HepG2 (cell line): ENCODE measurements around the gene LRSAM1. TPM values are rescaled to one million over a fixed set of nuclear protein-coding genes. Genes with fewer than 3 reads are reported as not detected.

Experiments
- ATF7 ChIP-seq, 2 experiments: fragments of 450-650 bp in 1 of 2; sonication (generic) in 1 of 2; formaldehyde crosslinking in 1 of 2; IDR thresholded peaks; 2 replicates each; pipeline versions ENCODE4 v1.4.0 to v1.6.1; 2016 to 2020; ENCODE audit warnings: antibody characterized with exemption in 1 of 2, mild to moderate bottlenecking in 1 of 2, missing genetic modification reagents in 1 of 2
- DZIP1 ChIP-seq: sonication (generic); formaldehyde crosslinking; IDR thresholded peaks from 2 replicates; pipeline ENCODE4 v1.5.0; 2020; ENCODE audit warnings: mild to moderate bottlenecking, missing genetic modification reagents
- IKZF1 ChIP-seq: fragments of 450-650 bp; IDR thresholded peaks from 2 replicates; pipeline ENCODE4 v1.7.1; 2016
- SMAD1 ChIP-seq: sonication (generic); formaldehyde crosslinking; IDR thresholded peaks from 2 replicates; pipeline ENCODE4 v1.4.0; 2020; ENCODE audit warnings: missing genetic modification reagents, low read depth, mild to moderate bottlenecking, borderline replicate concordance
- STAT6 ChIP-seq: sonication (generic); formaldehyde crosslinking; IDR thresholded peaks from 2 replicates; pipeline ENCODE4 v1.4.0; 2020; ENCODE audit warnings: missing genetic modification reagents, mild to moderate bottlenecking, borderline replicate concordance
- TGIF2 ChIP-seq: IDR thresholded peaks from 2 replicates; pipeline ENCODE4 v1.6.1; 2016; ENCODE audit warnings: control low read depth, missing compliant biosample characterization
- ZBTB42 ChIP-seq: sonication (generic); formaldehyde crosslinking; IDR thresholded peaks from 2 replicates; pipeline ENCODE4 v1.5.0; 2020; ENCODE audit warnings: mild to moderate bottlenecking, missing genetic modification reagents
- polyA plus RNA-seq, 8 experiments: library from polyadenylated mRNA; depleted of rRNA in 3 of 8; stranded (reverse) in 7 of 8; unstranded in 1 of 8; fragments of >200 nt; fragmentation: Illumina TruSeq in 4 of 8; extraction: Trizol in 4 of 8; gene quantifications; 2 replicates each; pipeline versions ENCODE4 v1.2.1 to v1.2.3, GENCODE V29; 2011 to 2016; ENCODE audit warnings: low read depth in 4 of 8, missing spikeins in 1 of 8, mixed read lengths in 1 of 8; ENCODE audit not compliant: insufficient read depth in 1 of 8
- total RNA-seq, 5 experiments: library from RNA; depleted of rRNA; stranded (reverse); fragments of >200 nt; fragmentation: Illumina TruSeq; extraction: Trizol; gene quantifications; 2 replicates each; pipeline ENCODE4 v1.2.3, GENCODE V29; 2016; ENCODE audit warnings: low read depth in 1 of 5
- TF ChIP-seq, protein P1 (sequence below): IDR thresholded peaks from 2 replicates; pipeline ENCODE4 v1.6.1; 2016; ENCODE audit warnings: low read depth, borderline replicate concordance
- TF ChIP-seq, protein P2 (sequence below): IDR thresholded peaks from 2 replicates; pipeline ENCODE4 v1.6.1; 2016; ENCODE audit warnings: mild to moderate bottlenecking
- TF ChIP-seq, protein P3 (sequence below): IDR thresholded peaks from 2 replicates; pipeline ENCODE4 v1.6.1; 2016; ENCODE audit warnings: missing compliant biosample characterization, missing genetic modification reagents, borderline replicate concordance
- TF ChIP-seq, protein P4 (sequence below): sonication (generic); formaldehyde crosslinking; IDR thresholded peaks from 2 replicates; pipeline ENCODE4 v1.5.0; 2020; ENCODE audit warnings: missing genetic modification reagents, mild to moderate bottlenecking, borderline replicate concordance
- TF ChIP-seq, protein P5 (sequence below): sonication (generic); formaldehyde crosslinking; IDR thresholded peaks from 2 replicates; pipeline ENCODE4 v1.4.0; 2020; ENCODE audit warnings: low read depth, mild to moderate bottlenecking, missing genetic modification reagents
- TF ChIP-seq, protein P6 (sequence below): sonication (generic); formaldehyde crosslinking; IDR thresholded peaks from 2 replicates; pipeline ENCODE4 v1.4.0; 2020; ENCODE audit warnings: missing genetic modification reagents

The LRSAM1 gene
- total and polyA plus RNA-seq, 2 of the 13 experiments (the other 11 are each of a cell fraction or from before 2014, with no cell fraction given): 8.7 to 10.2 TPM

DNA sequence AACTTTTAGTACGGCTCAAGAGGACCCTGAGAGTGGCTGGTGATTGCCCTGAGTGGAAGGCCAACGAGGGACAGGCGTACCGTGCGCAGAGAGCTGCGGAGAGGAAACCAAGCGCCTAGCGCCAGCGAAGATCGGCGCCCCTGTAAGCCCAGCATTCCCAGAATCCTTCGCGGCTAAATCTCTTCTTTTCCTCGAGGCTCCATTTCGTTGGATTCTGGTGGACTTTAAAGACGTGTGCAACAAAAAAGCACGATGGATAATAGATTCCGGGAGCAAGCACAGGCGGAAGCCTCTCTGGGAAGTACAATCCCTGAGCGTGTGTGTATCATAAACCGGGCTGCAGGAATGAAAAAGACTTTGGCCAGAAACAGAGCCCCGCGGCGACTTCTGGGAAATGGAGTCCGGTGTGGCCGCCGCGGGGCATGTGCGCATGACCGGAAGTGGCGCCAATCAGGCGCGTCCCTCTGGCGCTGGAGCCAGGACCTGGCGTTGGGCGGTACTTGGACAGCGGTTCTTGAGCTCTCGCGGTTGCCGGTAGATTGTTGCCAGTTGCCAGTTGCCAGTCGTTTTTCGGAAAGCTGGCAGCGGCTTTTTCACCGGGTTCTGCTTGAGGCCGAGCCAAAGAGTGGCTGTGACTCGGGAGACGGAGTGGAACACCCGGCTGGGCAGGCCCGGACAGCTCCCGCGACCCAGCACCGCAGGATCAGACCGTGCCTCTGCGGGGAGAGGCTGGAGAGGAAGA lies 27.2 kb upstream of the LRSAM1 start, which contains the start of gene ZNF79 (continued):
- TF ChIP-seq DZIP1: no peak
- TF ChIP-seq SMAD1 (CRISPR knock-in tag): no peak
- TF ChIP-seq IKZF1: no peak
- TF ChIP-seq, protein P1, sequence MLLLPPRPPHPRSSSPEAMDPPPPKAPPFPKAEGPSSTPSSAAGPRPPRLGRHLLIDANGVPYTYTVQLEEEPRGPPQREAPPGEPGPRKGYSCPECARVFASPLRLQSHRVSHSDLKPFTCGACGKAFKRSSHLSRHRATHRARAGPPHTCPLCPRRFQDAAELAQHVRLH: peak; percentile 47; the same call in 1 of the 2 replicates
- no peak for TF ChIP-seq ZBTB42 (CRISPR knock-in tag)
- no peak for TF ChIP-seq ATF7 (IDR thresholded peaks at IDR 0.05)
- 0 out of 2 replicates have a peak, but pooled peaks have one; percentile 20 for TF ChIP-seq ATF7 (CRISPR knock-in tag; IDR thresholded peaks at IDR 0.05)
- TF ChIP-seq, protein P2, sequence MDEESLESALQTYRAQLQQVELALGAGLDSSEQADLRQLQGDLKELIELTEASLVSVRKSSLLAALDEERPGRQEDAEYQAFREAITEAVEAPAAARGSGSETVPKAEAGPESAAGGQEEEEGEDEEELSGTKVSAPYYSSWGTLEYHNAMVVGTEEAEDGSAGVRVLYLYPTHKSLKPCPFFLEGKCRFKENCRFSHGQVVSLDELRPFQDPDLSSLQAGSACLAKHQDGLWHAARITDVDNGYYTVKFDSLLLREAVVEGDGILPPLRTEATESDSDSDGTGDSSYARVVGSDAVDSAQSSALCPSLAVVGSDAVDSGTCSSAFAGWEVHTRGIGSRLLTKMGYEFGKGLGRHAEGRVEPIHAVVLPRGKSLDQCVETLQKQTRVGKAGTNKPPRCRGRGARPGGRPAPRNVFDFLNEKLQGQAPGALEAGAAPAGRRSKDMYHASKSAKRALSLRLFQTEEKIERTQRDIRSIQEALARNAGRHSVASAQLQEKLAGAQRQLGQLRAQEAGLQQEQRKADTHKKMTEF: peak; percentile 86
- TF ChIP-seq, protein P3, sequence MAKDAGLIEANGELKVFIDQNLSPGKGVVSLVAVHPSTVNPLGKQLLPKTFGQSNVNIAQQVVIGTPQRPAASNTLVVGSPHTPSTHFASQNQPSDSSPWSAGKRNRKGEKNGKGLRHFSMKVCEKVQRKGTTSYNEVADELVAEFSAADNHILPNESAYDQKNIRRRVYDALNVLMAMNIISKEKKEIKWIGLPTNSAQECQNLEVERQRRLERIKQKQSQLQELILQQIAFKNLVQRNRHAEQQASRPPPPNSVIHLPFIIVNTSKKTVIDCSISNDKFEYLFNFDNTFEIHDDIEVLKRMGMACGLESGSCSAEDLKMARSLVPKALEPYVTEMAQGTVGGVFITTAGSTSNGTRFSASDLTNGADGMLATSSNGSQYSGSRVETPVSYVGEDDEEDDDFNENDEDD (CRISPR knock-in tag): peak; percentile 31; the same call in 1 of the 2 replicates
- 0 out of 2 replicates have a peak, but pooled peaks have one; percentile 9 for TF ChIP-seq TGIF2 (CRISPR knock-in tag)
- peak; percentile 33; the same call in 1 of the 2 replicates for TF ChIP-seq STAT6 (CRISPR knock-in tag)
- TF ChIP-seq, protein P4, sequence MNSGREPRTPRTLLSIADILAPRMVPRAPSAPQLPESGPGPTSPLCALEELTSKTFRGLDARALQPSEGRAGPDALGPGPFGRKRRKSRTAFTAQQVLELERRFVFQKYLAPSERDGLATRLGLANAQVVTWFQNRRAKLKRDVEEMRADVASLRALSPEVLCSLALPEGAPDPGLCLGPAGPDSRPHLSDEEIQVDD: 0 out of 2 replicates have a peak, but pooled peaks have one; percentile 24
- TF ChIP-seq, protein P5, sequence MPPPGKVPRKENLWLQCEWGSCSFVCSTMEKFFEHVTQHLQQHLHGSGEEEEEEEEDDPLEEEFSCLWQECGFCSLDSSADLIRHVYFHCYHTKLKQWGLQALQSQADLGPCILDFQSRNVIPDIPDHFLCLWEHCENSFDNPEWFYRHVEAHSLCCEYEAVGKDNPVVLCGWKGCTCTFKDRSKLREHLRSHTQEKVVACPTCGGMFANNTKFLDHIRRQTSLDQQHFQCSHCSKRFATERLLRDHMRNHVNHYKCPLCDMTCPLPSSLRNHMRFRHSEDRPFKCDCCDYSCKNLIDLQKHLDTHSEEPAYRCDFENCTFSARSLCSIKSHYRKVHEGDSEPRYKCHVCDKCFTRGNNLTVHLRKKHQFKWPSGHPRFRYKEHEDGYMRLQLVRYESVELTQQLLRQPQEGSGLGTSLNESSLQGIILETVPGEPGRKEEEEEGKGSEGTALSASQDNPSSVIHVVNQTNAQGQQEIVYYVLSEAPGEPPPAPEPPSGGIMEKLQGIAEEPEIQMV: no peak
- TF ChIP-seq, protein P6, sequence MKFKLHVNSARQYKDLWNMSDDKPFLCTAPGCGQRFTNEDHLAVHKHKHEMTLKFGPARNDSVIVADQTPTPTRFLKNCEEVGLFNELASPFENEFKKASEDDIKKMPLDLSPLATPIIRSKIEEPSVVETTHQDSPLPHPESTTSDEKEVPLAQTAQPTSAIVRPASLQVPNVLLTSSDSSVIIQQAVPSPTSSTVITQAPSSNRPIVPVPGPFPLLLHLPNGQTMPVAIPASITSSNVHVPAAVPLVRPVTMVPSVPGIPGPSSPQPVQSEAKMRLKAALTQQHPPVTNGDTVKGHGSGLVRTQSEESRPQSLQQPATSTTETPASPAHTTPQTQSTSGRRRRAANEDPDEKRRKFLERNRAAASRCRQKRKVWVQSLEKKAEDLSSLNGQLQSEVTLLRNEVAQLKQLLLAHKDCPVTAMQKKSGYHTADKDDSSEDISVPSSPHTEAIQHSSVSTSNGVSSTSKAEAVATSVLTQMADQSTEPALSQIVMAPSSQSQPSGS (CRISPR knock-in tag): peak; percentile 58
